HepG2 (cell line): Measurements from ENCODE around the gene PTPRM.

Source experiments
- GABPA ChIP-seq, 2 experiments: IDR thresholded peaks; 2 replicates each; pipeline ENCODE4 v1.6.1; 2011 to 2016; ENCODE audit warnings: low read depth in 2 of 2, low read length in 1 of 2, missing biosample characterization in 1 of 2, missing genetic modification characterization in 1 of 2
- WIZ ChIP-seq: sonication (generic); formaldehyde crosslinking; IDR thresholded peaks from 2 replicates; pipeline ENCODE4 v1.5.1; 2020; ENCODE audit warnings: mild to moderate bottlenecking, missing genetic modification reagents

GRCh38 chr18:8406868-8407250, 839.7 kb downstream of the PTPRM start:
- TF ChIP-seq GABPA (IDR thresholded peaks at IDR 0.05; ENCODE audit: low read depth, low read length) (no peak), GABPA (CRISPR knock-in tag; IDR thresholded peaks at IDR 0.05; ENCODE audit: low read depth) (no peak), WIZ (CRISPR knock-in tag) (no peak)
